Bronchial epithelial cell (primary cell): Measurements from ENCODE around the gene PKNOX2. TPM values are rescaled to one million over a fixed set of nuclear protein-coding genes. Genes with fewer than 3 reads are reported as not detected.

Experiments used
- DNase-seq: peaks from one replicate; pipeline ENCODE4 v3.0.0-alpha.2; 2010; ENCODE audit warnings: low read depth
- FAIRE-seq: peaks from 2 replicates; lab custom pipeline; 2011; peaks lifted over from hg19 to GRCh38; lab: Jason Lieb, UNC
- H3K27me3 ChIP-seq: 2 replicates; pipeline ENCODE4 v1.5.1; 2011; ENCODE audit warnings: low read length; ENCODE audit not compliant: control insufficient read depth, insufficient read depth
- H3K36me3 ChIP-seq: 2 replicates; pipeline ENCODE4 v1.5.1; 2011; ENCODE audit warnings: low read length; ENCODE audit not compliant: control insufficient read depth, insufficient read depth
- H3K4me3 ChIP-seq: 2 replicates; pipeline ENCODE4 v1.5.1; 2011; ENCODE audit warnings: mild to moderate bottlenecking, low read depth, low read length, control low read depth
- CTCF ChIP-seq: IDR thresholded peaks from 2 replicates; pipeline ENCODE4 v1.5.1; 2011; ENCODE audit warnings: mild to moderate bottlenecking, moderate library complexity, low read length, control low read depth, inconsistent platforms; ENCODE audit not compliant: insufficient read depth, severe bottlenecking
- total RNA-seq: library from RNA; depleted of rRNA; stranded (reverse); fragments of >200 nt; gene quantifications from 2 replicates; pipeline ENCODE4 v1.2.1, GENCODE V29; 2014

PKNOX2 gene
- total RNA-seq, 1 donor from 2014 or later: not detected

DNA sequence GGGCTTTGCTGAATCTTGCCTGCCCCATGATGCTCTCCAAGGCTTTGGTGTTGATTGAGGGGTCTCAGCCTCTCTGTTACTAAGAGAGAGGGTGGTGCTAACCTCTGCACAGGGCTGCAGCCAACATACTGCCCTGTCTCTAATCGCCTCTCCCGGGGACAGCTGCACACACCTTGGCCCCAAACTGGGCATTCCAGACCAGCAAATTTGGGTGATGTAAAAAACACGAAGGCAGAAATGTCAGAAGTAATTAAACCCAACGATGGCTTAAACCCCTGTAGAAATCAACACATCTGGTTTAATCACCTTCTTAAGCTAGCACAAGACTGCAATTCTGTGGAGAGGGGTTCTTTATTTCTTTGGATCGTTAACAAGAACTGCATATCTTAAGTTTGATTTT, 215.0 kb downstream of the PKNOX2 start:
- FAIRE-seq (no peak), DNase-seq (no peak)
- no peaks in the 10 kb centered on the region for H3K36me3 ChIP-seq
- no peak for TF ChIP-seq CTCF
- H3K4me3 ChIP-seq: no peak overlapping the region
- H3K27me3 ChIP-seq: peaks cover 17% of the 10 kb centered on the region

DNA sequence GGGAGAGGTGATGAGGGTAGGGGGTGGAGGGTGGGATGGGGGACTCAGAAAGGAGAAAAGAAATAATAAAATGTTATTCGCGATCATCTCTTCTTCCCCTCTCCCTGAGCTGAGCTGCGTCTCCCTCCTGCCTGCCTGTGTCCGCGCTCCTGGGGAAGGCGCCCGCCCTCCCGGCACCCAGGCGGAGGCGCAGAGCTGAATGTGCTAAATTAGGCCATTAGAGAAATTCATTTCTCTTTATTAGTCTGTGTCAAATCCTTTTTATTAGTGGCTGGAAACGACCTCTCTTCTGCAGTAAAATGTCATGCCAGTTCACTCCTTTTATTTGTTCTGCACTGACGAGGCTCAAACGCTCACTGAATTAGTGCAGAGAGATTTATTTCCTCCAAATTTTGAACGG, 215.4 kb downstream of the PKNOX2 start:
- DNase-seq (no peak), FAIRE-seq (no peak)
- peaks cover 17% of the 10 kb centered on the region for H3K27me3 ChIP-seq

DNA sequence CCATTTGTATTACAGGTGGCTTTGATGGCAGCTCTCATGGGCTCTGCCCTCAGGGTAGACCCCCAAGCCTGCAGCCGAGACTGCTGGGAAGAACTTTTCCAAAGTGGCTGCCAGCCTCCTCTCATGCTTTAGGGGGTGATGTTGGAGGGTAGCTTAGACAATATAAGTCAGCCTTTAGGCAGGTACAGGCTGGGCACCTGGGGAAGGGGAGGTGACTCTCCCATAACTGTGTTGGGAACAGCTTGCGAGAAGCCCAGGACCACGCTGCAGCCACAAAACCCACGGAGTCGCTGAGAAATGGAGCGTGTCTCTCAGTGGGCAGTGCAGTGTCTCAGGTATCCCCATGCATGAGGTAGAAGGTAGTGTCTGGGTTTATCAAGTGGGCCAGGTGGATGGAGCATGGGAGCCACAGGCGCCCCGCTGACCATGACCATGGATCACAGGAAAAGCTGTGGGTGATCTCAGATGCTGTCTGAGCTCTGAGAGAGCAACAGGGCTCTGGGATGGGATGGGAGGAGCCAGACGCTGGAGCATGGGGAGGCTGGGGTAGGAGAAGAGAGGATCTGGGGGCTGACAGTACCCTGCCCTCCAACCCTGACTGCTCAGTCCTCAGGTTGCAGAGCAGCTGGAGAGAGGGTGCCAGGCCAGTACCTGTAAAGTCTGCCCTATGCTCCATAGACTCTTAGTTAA, 216.3 kb downstream of the PKNOX2 start:
- peaks cover 16% of the 10 kb centered on the region for H3K27me3 ChIP-seq
- H3K4me3 ChIP-seq: no peak overlapping the region
- FAIRE-seq (no peak), DNase-seq (no peak)
- H3K36me3 ChIP-seq: no peaks in the 10 kb centered on the region
- no peak for TF ChIP-seq CTCF

More for the DNA sequence above, 215.4 kb downstream of the PKNOX2 start:
- Histone ChIP-seq H3K36me3 (no peaks in the 10 kb centered on the region), H3K4me3 (no peak overlapping the region)
- no peak for TF ChIP-seq CTCF

DNA sequence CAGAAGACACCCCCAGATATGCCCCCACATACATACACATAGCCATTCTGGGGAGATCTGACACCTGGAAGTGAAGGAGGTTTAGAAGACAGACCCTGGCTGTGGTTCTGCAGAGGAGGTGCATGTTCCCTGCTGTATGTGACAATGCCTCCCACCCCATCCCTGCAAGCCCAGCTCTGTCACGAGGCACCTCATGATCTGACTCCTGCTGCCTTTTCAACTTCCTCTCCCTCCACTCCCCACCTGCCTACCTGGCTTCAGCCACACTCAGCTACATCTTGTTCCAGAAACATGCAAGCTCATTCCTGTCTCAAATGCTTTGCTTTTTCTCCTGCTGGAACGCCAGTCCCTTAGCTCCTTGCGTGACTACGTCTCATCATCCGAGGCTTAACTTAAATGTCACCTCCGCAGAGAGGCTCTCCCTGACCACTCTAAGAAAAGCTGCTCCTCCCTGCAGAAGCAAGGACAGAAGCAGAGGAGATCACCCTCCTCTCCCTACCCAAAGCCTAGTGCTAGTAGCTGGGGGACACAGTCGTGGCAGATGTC, 217.0 kb downstream of the PKNOX2 start:
- no peak for TF ChIP-seq CTCF
- Histone ChIP-seq H3K27me3 (peaks cover 11% of the 10 kb centered on the region), H3K36me3 (no peaks in the 10 kb centered on the region), H3K4me3 (no peak overlapping the region)
- FAIRE-seq (no peak), DNase-seq (no peak)

DNA sequence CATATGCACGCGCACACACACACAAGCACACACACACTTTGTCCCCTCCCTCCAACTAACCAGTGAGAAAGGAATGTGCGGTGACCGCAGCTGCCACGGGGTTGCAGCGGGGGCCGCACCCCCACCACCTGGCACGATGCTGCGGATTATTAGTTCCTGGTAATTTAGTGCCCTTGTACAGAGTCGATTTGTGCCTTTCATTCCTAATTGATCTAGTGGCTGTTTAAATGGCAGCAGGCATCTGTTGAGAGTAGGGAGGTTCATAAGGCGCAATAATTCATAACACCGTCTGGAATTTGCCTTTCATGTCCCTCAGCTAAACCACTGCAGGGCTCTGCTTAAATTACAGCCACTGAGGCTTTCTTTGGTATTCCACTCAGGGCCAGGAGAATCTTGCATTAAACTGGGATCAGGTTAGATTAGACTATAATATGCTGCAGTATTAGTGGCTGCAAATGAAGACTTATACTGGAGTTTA, 217.8 kb downstream of the PKNOX2 start:
- H3K4me3 ChIP-seq: no peak overlapping the region
- FAIRE-seq: no peak
- no peaks in the 10 kb centered on the region for H3K36me3 ChIP-seq
- no peak for DNase-seq
- peaks cover 11% of the 10 kb centered on the region for H3K27me3 ChIP-seq
- no peak for TF ChIP-seq CTCF
